Upper lobe of left lung (tissue), 6 donors: ENCODE data around the gene KIRREL3. TPM values are rescaled to one million over a fixed set of nuclear protein-coding genes. Genes with fewer than 3 reads are reported as not detected.

ENCODE experiments used
- ATAC-seq, 2 donors: fragments of 200-7000 bp; cut with Tn5 transposase; one replicate each; pipeline ENCODE4 v1.9.1; 2022; ENCODE audit warnings: mild to moderate bottlenecking in 2 of 2, moderate library complexity in 2 of 2; ENCODE audit not compliant: low FRiP score in 2 of 2
- DNase-seq, 2 donors: peaks; one replicate each; pipeline ENCODE4 v3.0.0-alpha.2; 2019 to 2020
- H3K27ac ChIP-seq, 4 donors: fragments of 200-600 bp; sonication (generic); one replicate each; pipeline ENCODE4 v1.5.1; 2016 to 2019
- H3K27me3 ChIP-seq, 4 donors: fragments of 200-600 bp; sonication (generic); one replicate each; pipeline ENCODE4 v1.5.1; 2017 to 2019
- H3K36me3 ChIP-seq, 4 donors: fragments of 200-600 bp; sonication (generic); one replicate each; pipeline ENCODE4 v1.5.1; 2016 to 2019
- H3K4me1 ChIP-seq, 4 donors: fragments of 200-600 bp; sonication (generic); one replicate each; pipeline ENCODE4 v1.5.1; 2018 to 2019
- H3K4me3 ChIP-seq, 4 donors: fragments of 200-600 bp; sonication (generic); one replicate each; pipeline ENCODE4 v1.5.1; 2017 to 2019; ENCODE audit warnings: mild to moderate bottlenecking in 2 of 4, moderate library complexity in 1 of 4
- H3K9me3 ChIP-seq, 4 donors: fragments of 200-600 bp; sonication (generic); one replicate each; pipeline ENCODE4 v1.5.1; 2018 to 2019
- CTCF ChIP-seq, 6 experiments: fragments of 450-650 bp in 4 of 6; fragments of 200-600 bp in 2 of 6; sonication (generic) in 2 of 6; IDR thresholded peaks; one replicate each; pipeline ENCODE4 v1.5.1; 2016 to 2019; ENCODE audit warnings: antibody characterized with exemption in 6 of 6
- EP300 ChIP-seq, 4 donors: sonication (generic); formaldehyde crosslinking; IDR thresholded peaks; one replicate each; pipeline ENCODE4 v1.5.1; 2017; ENCODE audit warnings: antibody characterized with exemption in 4 of 4, control low read depth in 2 of 4
- POLR2A ChIP-seq, 4 donors: fragments of 450-650 bp; IDR thresholded peaks; one replicate each; pipeline ENCODE4 v1.5.1; 2016 to 2017; ENCODE audit warnings: antibody characterized with exemption in 4 of 4, mild to moderate bottlenecking in 2 of 4
- POLR2AphosphoS5 ChIP-seq, 2 donors: sonication (generic); formaldehyde crosslinking; IDR thresholded peaks; one replicate each; pipeline ENCODE4 v1.5.1; 2017; ENCODE audit warnings: antibody characterized with exemption in 2 of 2
- WGBS, 2 donors: methylation state at CpG; one replicate each; pipeline ENCODE4 v1.1.5; 2017 to 2018; 5-methylcytosine and 5-hydroxymethylcytosine counted together
- total RNA-seq, 6 donors: library from RNA; depleted of rRNA in 4 of 6; stranded (reverse); fragments of >200 nt in 4 of 6; gene quantifications; one replicate each; pipeline versions ENCODE4 v1.1.0 to v1.2.1, GENCODE V29; 2016 to 2021
- donor health status: DM: no; HTN: no; CAD: no; lungs with moderate emphysema.
- donor health status: DM: no; HTN: yes; CAD: no; lungs with severe emphysema.

KIRREL3 gene
- total RNA-seq, 6 donors from 2014 or later, result 0.22 to 0.24 TPM; not detected in 4

DNA sequence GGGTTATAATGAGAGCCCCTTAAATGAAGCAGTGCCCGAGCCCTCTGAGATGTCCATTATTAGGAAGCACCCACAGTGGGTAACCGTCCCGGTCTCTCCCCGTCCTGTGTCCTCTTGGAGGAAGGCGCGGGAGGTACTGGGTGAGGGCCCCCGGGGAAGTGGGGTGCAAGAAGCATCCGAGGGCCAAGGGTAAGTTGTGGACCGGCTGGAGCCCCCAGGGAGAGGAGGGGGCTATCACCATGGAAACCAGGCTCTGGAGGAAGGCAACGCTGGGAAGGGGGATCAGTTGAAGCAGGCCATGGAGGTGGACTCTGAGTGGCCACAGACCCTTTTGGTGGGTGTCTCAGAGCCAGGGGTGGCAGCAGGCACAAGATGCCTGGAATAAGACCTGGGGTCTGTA lies 471.5 kb downstream of the KIRREL3 start:
- no peaks in the 10 kb centered on the region for H3K36me3 ChIP-seq
- H3K4me3 ChIP-seq, result no peak overlapping the region
- ATAC-seq (no peak), DNase-seq (no peak)
- H3K27me3 ChIP-seq, result no peaks in the 10 kb centered on the region
- no peaks in the 10 kb centered on the region for H3K9me3 ChIP-seq
- H3K27ac ChIP-seq, result no peak overlapping the region
- 75 to 76% methylated on average over 10 of the region's 10 CpGs for WGBS, 2 donors
- TF ChIP-seq EP300 (IDR thresholded peaks at IDR 0.05) (no peak), POLR2A (IDR thresholded peaks at IDR 0.05) (no peak), POLR2AphosphoS5 (IDR thresholded peaks at IDR 0.05) (no peak), CTCF (IDR thresholded peaks at IDR 0.05) (no peak)
- H3K4me1 ChIP-seq, result no peaks in the 10 kb centered on the region

- no peak overlapping the region for H3K4me3 ChIP-seq
- 48 to 63% methylated on average over 3 to 5 of the region's 5 CpGs for WGBS, 2 donors
- no peak overlapping the region for H3K27ac ChIP-seq
- no peaks in the 10 kb centered on the region for H3K9me3 ChIP-seq
- DNase-seq, result no peak
- TF ChIP-seq CTCF (IDR thresholded peaks at IDR 0.05) (no peak), POLR2A (IDR thresholded peaks at IDR 0.05) (no peak), EP300 (IDR thresholded peaks at IDR 0.05) (no peak)
- H3K27me3 ChIP-seq, result no peaks in the 10 kb centered on the region
- no peaks in the 10 kb centered on the region for H3K4me1 ChIP-seq
- no peak for ATAC-seq
- H3K36me3 ChIP-seq, result no peaks in the 10 kb centered on the region
Measured at GRCh38 chr11:126528075-126528474, 472.5 kb downstream of the KIRREL3 start.

DNA sequence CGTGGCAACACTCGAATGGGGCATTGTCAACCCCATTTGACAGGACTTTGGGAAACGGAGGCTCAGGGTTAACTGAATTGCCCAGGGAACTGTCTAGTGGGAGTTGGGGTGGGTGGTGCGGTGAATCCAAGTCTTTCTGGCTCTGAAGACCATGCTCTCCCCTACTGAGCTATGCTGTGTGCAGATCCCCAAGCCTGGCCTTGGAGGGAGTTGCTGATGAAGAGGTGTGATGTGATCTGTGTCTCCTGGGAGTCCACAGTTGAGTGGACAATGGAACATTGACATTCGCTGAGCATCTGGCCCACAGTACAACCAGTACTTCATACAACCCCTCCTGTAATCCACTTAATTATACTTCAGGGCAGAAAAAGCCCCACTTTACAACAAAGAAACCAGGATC lies 472.9 kb downstream of the KIRREL3 start:
- H3K4me3 ChIP-seq, result no peak overlapping the region
- H3K27me3 ChIP-seq, result no peaks in the 10 kb centered on the region
- H3K4me1 ChIP-seq, result no peaks in the 10 kb centered on the region
- H3K36me3 ChIP-seq, result no peaks in the 10 kb centered on the region
- TF ChIP-seq CTCF (IDR thresholded peaks at IDR 0.05) (no peak), POLR2A (IDR thresholded peaks at IDR 0.05) (no peak)
- DNase-seq (no peak), ATAC-seq (no peak)
- no peak overlapping the region for H3K27ac ChIP-seq
- 69 to 75% methylated on average over 5 of the region's 5 CpGs for WGBS, 2 donors
- no peaks in the 10 kb centered on the region for H3K9me3 ChIP-seq

DNA sequence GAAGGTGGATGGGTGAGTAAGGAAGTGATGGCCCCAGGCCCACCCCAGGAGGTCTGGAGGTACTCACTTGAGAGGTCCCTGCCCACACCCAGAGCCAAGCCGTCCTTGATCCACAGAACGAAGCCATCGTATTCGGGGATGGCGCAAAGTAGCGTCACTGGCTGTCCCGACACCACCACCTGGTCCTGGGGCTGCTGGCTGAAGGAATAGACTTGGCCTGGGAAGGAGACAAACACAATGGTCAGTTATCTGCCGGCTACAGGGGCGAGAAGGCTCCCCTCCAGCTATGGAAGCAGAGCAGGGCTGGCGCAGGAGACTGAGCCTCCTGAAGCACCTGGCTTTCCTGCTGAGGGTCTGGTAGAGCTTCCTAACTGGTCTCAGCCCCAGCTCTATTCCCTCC lies 474.1 kb downstream of the KIRREL3 start:
- WGBS, 2 donors, result 76 to 87% methylated on average over 3 to 10 of the region's 10 CpGs
- no peak overlapping the region for H3K4me3 ChIP-seq
- H3K27ac ChIP-seq, result no peak overlapping the region
- H3K9me3 ChIP-seq, result no peaks in the 10 kb centered on the region
- H3K27me3 ChIP-seq, result no peaks in the 10 kb centered on the region
- ATAC-seq (no peak), DNase-seq (no peak)
- TF ChIP-seq EP300 (IDR thresholded peaks at IDR 0.05) (no peak), CTCF (IDR thresholded peaks at IDR 0.05) (no peak), POLR2AphosphoS5 (IDR thresholded peaks at IDR 0.05) (no peak), POLR2A (IDR thresholded peaks at IDR 0.05) (no peak)
- no peaks in the 10 kb centered on the region for H3K36me3 ChIP-seq
- H3K4me1 ChIP-seq, result no peaks in the 10 kb centered on the region

- no peak for DNase-seq
- Histone ChIP-seq H3K27ac (no peak overlapping the region), H3K4me1 (no peaks in the 10 kb centered on the region), H3K36me3 (no peaks in the 10 kb centered on the region), H3K27me3 (no peaks in the 10 kb centered on the region), H3K4me3 (no peak overlapping the region), H3K9me3 (no peaks in the 10 kb centered on the region)
- TF ChIP-seq EP300 (IDR thresholded peaks at IDR 0.05) (no peak), POLR2AphosphoS5 (IDR thresholded peaks at IDR 0.05) (no peak), CTCF (IDR thresholded peaks at IDR 0.05) (no peak), POLR2A (IDR thresholded peaks at IDR 0.05) (no peak)
- no peak for ATAC-seq
- 58 to 70% methylated on average over 4 of the region's 4 CpGs for WGBS, 2 donors
Measured at GRCh38 chr11:126525702-126526101, 474.9 kb downstream of the KIRREL3 start.
